HepG2 (cell line): ENCODE measurements around the gene GMEB2. TPM values are rescaled to one million over a fixed set of nuclear protein-coding genes. Genes with fewer than 3 reads are reported as not detected.

Experiments
- CREB1 ChIP-seq, 2 experiments: fragments of 450-650 bp in 1 of 2; IDR thresholded peaks; 2 replicates each; pipeline ENCODE4 v1.6.1; 2016 to 2017; ENCODE audit warnings: control low read depth in 1 of 2, mild to moderate bottlenecking in 1 of 2, missing compliant biosample characterization in 1 of 2, missing genetic modification characterization in 1 of 2
- HNF1A ChIP-seq, 2 experiments: sonication (generic) in 1 of 2; formaldehyde crosslinking in 1 of 2; IDR thresholded peaks; 2 replicates each; pipeline versions ENCODE4 v1.4.0 to v1.6.1; 2016 to 2020; ENCODE audit warnings: borderline replicate concordance in 1 of 2, low read depth in 1 of 2, mild to moderate bottlenecking in 1 of 2, missing genetic modification reagents in 1 of 2
- HNRNPH1 ChIP-seq: fragments of 200-400 bp; formaldehyde crosslinking; optimal IDR thresholded peaks from 2 replicates; pipeline ENCODE3; 2017; ENCODE audit warnings: mild to moderate bottlenecking, low read depth, low read length
- JARID2 ChIP-seq: sonication (generic); formaldehyde crosslinking; IDR thresholded peaks from 2 replicates; pipeline ENCODE4 v1.8.1; 2023; ENCODE audit warnings: missing genetic modification reagents, inconsistent platforms; ENCODE audit not compliant: insufficient replicate concordance
- KAT7 ChIP-seq: IDR thresholded peaks from 2 replicates; pipeline ENCODE4 v1.6.1; 2018; ENCODE audit warnings: borderline replicate concordance, missing compliant biosample characterization
- KDM3A ChIP-seq: IDR thresholded peaks from 2 replicates; pipeline ENCODE4 v1.6.1; 2018; ENCODE audit warnings: low read depth, missing compliant biosample characterization
- LCORL ChIP-seq, 2 experiments: fragments of 450-650 bp in 1 of 2; sonication (generic) in 1 of 2; formaldehyde crosslinking in 1 of 2; IDR thresholded peaks; 2 replicates each; pipeline versions ENCODE4 v1.5.0 to v1.6.1; 2017 to 2020; ENCODE audit warnings: antibody characterized with exemption in 1 of 2, missing genetic modification reagents in 1 of 2
- MTF2 ChIP-seq: sonication (generic); formaldehyde crosslinking; IDR thresholded peaks from 2 replicates; pipeline ENCODE4 v1.5.0; 2020; ENCODE audit warnings: missing genetic modification reagents, borderline replicate concordance
- PLRG1 ChIP-seq: fragments of 450-650 bp; conservative IDR thresholded peaks from 2 replicates; pipeline ENCODE4 v1.6.1; 2016
- RAD51 ChIP-seq: fragments of 450-650 bp; IDR thresholded peaks from 2 replicates; pipeline ENCODE4 v1.6.1; 2016; ENCODE audit warnings: borderline replicate concordance
- RFXAP ChIP-seq: sonication (generic); formaldehyde crosslinking; IDR thresholded peaks from 2 replicates; pipeline ENCODE4 v1.4.0; 2020; ENCODE audit warnings: missing genetic modification reagents, borderline replicate concordance
- SMAD3 ChIP-seq: sonication (generic); formaldehyde crosslinking; IDR thresholded peaks from 2 replicates; pipeline ENCODE4 v1.4.0; 2020; ENCODE audit warnings: missing genetic modification reagents
- TARDBP ChIP-seq: sonication (generic); formaldehyde crosslinking; IDR thresholded peaks from 2 replicates; pipeline ENCODE4 v1.8.0; 2022; ENCODE audit warnings: mild to moderate bottlenecking, missing genetic modification reagents
- TBP ChIP-seq: sonication (generic); formaldehyde crosslinking; IDR thresholded peaks from 2 replicates; pipeline ENCODE4 v1.5.0; 2020; ENCODE audit warnings: missing genetic modification reagents
- THYN1 ChIP-seq: sonication (generic); formaldehyde crosslinking; IDR thresholded peaks from 2 replicates; pipeline ENCODE4 v1.8.1; 2023; ENCODE audit warnings: low read depth, mild to moderate bottlenecking, moderate library complexity, missing genetic modification reagents, borderline replicate concordance
- ZBTB21 ChIP-seq: sonication (generic); formaldehyde crosslinking; IDR thresholded peaks from 2 replicates; pipeline ENCODE4 v1.4.0; 2020; ENCODE audit warnings: missing genetic modification reagents
- ZBTB25 ChIP-seq: IDR thresholded peaks from 2 replicates; pipeline ENCODE4 v1.6.1; 2018; ENCODE audit warnings: missing genetic modification reagents
- ZNF180 ChIP-seq: sonication (generic); formaldehyde crosslinking; IDR thresholded peaks from 2 replicates; pipeline ENCODE4 v1.4.0; 2020; ENCODE audit warnings: low read depth, missing genetic modification reagents, borderline replicate concordance
- ZNF335 ChIP-seq: sonication (generic); formaldehyde crosslinking; IDR thresholded peaks from 2 replicates; pipeline ENCODE4 v1.4.0; 2020; ENCODE audit warnings: missing genetic modification reagents
- ZNF616 ChIP-seq: sonication (generic); formaldehyde crosslinking; IDR thresholded peaks from 2 replicates; pipeline ENCODE4 v1.5.0; 2020; ENCODE audit warnings: low read depth, mild to moderate bottlenecking, missing genetic modification reagents
- ZSCAN25 ChIP-seq: sonication (generic); formaldehyde crosslinking; IDR thresholded peaks from 2 replicates; pipeline ENCODE4 v1.8.0; 2022; ENCODE audit warnings: mild to moderate bottlenecking, missing genetic modification reagents
- ZSCAN9 ChIP-seq: IDR thresholded peaks from 2 replicates; pipeline ENCODE4 v1.6.1; 2016; ENCODE audit warnings: borderline replicate concordance
- polyA plus RNA-seq, 8 experiments: library from polyadenylated mRNA; depleted of rRNA in 3 of 8; stranded (reverse) in 7 of 8; unstranded in 1 of 8; fragments of >200 nt; fragmentation: Illumina TruSeq in 4 of 8; extraction: Trizol in 4 of 8; gene quantifications; 2 replicates each; pipeline versions ENCODE4 v1.2.1 to v1.2.3, GENCODE V29; 2011 to 2016; ENCODE audit warnings: low read depth in 4 of 8, missing spikeins in 1 of 8, mixed read lengths in 1 of 8; ENCODE audit not compliant: insufficient read depth in 1 of 8
- total RNA-seq, 5 experiments: library from RNA; depleted of rRNA; stranded (reverse); fragments of >200 nt; fragmentation: Illumina TruSeq; extraction: Trizol; gene quantifications; 2 replicates each; pipeline ENCODE4 v1.2.3, GENCODE V29; 2016; ENCODE audit warnings: low read depth in 1 of 5

The GMEB2 gene
- total and polyA plus RNA-seq, 2 of the 13 experiments (the other 11 are each of a cell fraction or from before 2014, with no cell fraction given) = 10.6 to 12.4 TPM

- peak; percentile 40; the same call in 1 of the 2 replicates for TF ChIP-seq SMAD3 (CRISPR knock-in tag)
- TF ChIP-seq ZNF335 (CRISPR knock-in tag) = 0 out of 2 replicates have a peak, but pooled peaks have one; percentile 42
- TF ChIP-seq LCORL (IDR thresholded peaks at IDR 0.05) = no peak
- peak; percentile 51; the same call in 1 of the 2 replicates for TF ChIP-seq LCORL (CRISPR knock-in tag; IDR thresholded peaks at IDR 0.05)
- no peak for TF ChIP-seq ZNF180
- 0 out of 2 replicates have a peak, but pooled peaks have one; percentile 49 for TF ChIP-seq RFXAP (CRISPR knock-in tag)
- no peak for TF ChIP-seq RAD51
- TF ChIP-seq ZSCAN9 (CRISPR knock-in tag) = 0 out of 2 replicates have a peak, but pooled peaks have one; percentile 26
- 0 out of 2 replicates have a peak, but pooled peaks have one; percentile 38 for TF ChIP-seq ZBTB21
- peak; percentile 13; the same call in 1 of the 2 replicates for TF ChIP-seq CREB1 (IDR thresholded peaks at IDR 0.05)
- no peak for TF ChIP-seq CREB1 (CRISPR knock-in tag; IDR thresholded peaks at IDR 0.05)
- no peak for TF ChIP-seq TBP
- no peak for TF ChIP-seq THYN1 (CRISPR knock-in tag)
- TF ChIP-seq ZSCAN25 (CRISPR knock-in tag) = peak; percentile 50; the same call in 1 of the 2 replicates
- peak; percentile 43; the same call in 1 of the 2 replicates for TF ChIP-seq TARDBP (CRISPR knock-in tag)
- no peak for TF ChIP-seq HNRNPH1
- no peak for TF ChIP-seq MTF2
- TF ChIP-seq HNF1A (IDR thresholded peaks at IDR 0.05; ENCODE audit: low read depth) = no peak
- 0 out of 2 replicates have a peak, but pooled peaks have one; percentile 17 for TF ChIP-seq HNF1A (CRISPR knock-in tag; IDR thresholded peaks at IDR 0.05; ENCODE audit: borderline replicate concordance)
- no peak for TF ChIP-seq PLRG1
- TF ChIP-seq KDM3A (CRISPR knock-in tag) = peak; percentile 80; the same call in 1 of the 2 replicates
- TF ChIP-seq KAT7 = peak; percentile 49; the same call in 1 of the 2 replicates
- no peak for TF ChIP-seq ZNF616 (CRISPR knock-in tag)
- TF ChIP-seq JARID2 (CRISPR knock-in tag) = no peak
- 0 out of 2 replicates have a peak, but pooled peaks have one; percentile 67 for TF ChIP-seq ZBTB25 (CRISPR knock-in tag)
These were observed 46.0 kb downstream of the GMEB2 start (continued) for GRCh38 chr20:63580796-63581461.
